Ishikawa (cell line): ENCODE data around the gene PSMG2.

Experiments used
- CEBPB ChIP-seq: IDR thresholded peaks from 2 replicates; pipeline ENCODE4 v1.6.1; 2012
- CREB1 ChIP-seq: IDR thresholded peaks from 2 replicates; pipeline ENCODE4 v1.6.1; 2012; ENCODE audit warnings: low read depth
- EGR1 ChIP-seq: IDR thresholded peaks from 2 replicates; pipeline ENCODE4 v1.6.1; 2012
- EP300 ChIP-seq: IDR thresholded peaks from 2 replicates; pipeline ENCODE4 v1.6.1; 2012; ENCODE audit warnings: borderline replicate concordance
- FOXM1 ChIP-seq: IDR thresholded peaks from 2 replicates; pipeline ENCODE4 v1.6.1; 2012; ENCODE audit warnings: low read depth, borderline replicate concordance
- NFIC ChIP-seq: IDR thresholded peaks from 2 replicates; pipeline ENCODE4 v1.6.1; 2012
- RAD21 ChIP-seq: IDR thresholded peaks from 2 replicates; pipeline ENCODE4 v1.6.1; 2012; ENCODE audit warnings: low read depth
- TAF1 ChIP-seq: IDR thresholded peaks from 2 replicates; pipeline ENCODE4 v1.6.1; 2012; ENCODE audit warnings: low read depth, mild to moderate bottlenecking
- TCF12 ChIP-seq: IDR thresholded peaks from 2 replicates; pipeline ENCODE4 v1.6.1; 2012; ENCODE audit warnings: low read depth
- TEAD4 ChIP-seq: IDR thresholded peaks from 2 replicates; pipeline ENCODE4 v1.6.1; 2012
- YY1 ChIP-seq: IDR thresholded peaks from 2 replicates; pipeline ENCODE4 v1.6.1; 2012; ENCODE audit warnings: low read depth
- ZBTB7A ChIP-seq: IDR thresholded peaks from 2 replicates; pipeline ENCODE4 v1.6.1; 2012; ENCODE audit warnings: low read depth
- TF ChIP-seq, protein P1 (sequence below): IDR thresholded peaks from 2 replicates; pipeline ENCODE4 v1.6.1; 2012; ENCODE audit warnings: low read depth, mild to moderate bottlenecking
- TF ChIP-seq, protein P2 (sequence below): IDR thresholded peaks from 2 replicates; pipeline ENCODE4 v1.6.1; 2012
- TF ChIP-seq, protein P3 (sequence below): IDR thresholded peaks from 2 replicates; pipeline ENCODE4 v1.6.1; 2012

PSMG2 gene

DNA sequence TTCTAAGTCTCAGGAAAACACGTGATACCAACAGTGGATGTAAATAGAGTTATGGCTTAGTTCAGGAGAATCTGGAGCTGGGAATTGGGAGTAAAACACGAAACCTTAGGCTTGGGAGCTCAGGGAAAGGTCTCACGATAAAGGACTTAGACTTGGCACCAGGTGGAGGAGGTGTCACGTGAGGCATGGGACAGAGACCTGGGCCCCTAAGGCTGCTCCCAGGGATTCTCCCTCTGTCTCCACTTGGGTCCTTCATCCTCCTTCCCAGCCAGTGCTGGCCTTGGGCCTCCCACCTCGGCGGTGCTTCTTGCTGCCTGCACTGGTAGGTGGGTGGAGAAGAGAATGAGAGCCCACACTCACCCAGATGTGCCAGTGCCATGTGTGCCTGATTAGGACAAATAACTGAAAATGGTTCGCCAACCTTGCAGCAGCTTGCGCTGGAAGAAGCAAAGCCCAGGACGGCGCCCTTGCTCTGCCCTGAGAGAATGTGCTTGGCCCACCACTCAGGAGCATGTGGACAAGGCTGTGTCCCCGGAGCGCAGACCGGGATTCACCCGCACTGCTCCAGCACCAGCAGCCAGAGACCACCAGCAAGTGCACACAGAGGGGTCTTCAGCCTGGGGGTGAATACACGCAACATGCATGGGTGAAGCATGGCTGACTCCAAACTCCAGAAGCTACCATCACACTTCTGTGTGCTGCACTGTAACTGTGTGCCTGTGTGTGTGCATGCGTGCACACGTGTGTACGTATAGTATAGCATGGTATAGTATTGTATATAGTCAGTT lies 48.1 kb downstream of the PSMG2 start:
- TF ChIP-seq YY1 (no peak), RAD21 (no peak), TCF12 (no peak), CEBPB (no peak), ZBTB7A (no peak), TEAD4 (no peak), EP300 (no peak), TAF1 (no peak), EGR1 (no peak), FOXM1 (no peak), CREB1 (no peak), NFIC (no peak)
- TF ChIP-seq, protein P1, sequence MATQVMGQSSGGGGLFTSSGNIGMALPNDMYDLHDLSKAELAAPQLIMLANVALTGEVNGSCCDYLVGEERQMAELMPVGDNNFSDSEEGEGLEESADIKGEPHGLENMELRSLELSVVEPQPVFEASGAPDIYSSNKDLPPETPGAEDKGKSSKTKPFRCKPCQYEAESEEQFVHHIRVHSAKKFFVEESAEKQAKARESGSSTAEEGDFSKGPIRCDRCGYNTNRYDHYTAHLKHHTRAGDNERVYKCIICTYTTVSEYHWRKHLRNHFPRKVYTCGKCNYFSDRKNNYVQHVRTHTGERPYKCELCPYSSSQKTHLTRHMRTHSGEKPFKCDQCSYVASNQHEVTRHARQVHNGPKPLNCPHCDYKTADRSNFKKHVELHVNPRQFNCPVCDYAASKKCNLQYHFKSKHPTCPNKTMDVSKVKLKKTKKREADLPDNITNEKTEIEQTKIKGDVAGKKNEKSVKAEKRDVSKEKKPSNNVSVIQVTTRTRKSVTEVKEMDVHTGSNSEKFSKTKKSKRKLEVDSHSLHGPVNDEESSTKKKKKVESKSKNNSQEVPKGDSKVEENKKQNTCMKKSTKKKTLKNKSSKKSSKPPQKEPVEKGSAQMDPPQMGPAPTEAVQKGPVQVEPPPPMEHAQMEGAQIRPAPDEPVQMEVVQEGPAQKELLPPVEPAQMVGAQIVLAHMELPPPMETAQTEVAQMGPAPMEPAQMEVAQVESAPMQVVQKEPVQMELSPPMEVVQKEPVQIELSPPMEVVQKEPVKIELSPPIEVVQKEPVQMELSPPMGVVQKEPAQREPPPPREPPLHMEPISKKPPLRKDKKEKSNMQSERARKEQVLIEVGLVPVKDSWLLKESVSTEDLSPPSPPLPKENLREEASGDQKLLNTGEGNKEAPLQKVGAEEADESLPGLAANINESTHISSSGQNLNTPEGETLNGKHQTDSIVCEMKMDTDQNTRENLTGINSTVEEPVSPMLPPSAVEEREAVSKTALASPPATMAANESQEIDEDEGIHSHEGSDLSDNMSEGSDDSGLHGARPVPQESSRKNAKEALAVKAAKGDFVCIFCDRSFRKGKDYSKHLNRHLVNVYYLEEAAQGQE: no peak
- TF ChIP-seq, protein P2, sequence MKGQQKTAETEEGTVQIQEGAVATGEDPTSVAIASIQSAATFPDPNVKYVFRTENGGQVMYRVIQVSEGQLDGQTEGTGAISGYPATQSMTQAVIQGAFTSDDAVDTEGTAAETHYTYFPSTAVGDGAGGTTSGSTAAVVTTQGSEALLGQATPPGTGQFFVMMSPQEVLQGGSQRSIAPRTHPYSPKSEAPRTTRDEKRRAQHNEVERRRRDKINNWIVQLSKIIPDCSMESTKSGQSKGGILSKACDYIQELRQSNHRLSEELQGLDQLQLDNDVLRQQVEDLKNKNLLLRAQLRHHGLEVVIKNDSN: no peak
- TF ChIP-seq, protein P3, sequence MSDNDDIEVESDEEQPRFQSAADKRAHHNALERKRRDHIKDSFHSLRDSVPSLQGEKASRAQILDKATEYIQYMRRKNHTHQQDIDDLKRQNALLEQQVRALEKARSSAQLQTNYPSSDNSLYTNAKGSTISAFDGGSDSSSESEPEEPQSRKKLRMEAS: no peak

DNA sequence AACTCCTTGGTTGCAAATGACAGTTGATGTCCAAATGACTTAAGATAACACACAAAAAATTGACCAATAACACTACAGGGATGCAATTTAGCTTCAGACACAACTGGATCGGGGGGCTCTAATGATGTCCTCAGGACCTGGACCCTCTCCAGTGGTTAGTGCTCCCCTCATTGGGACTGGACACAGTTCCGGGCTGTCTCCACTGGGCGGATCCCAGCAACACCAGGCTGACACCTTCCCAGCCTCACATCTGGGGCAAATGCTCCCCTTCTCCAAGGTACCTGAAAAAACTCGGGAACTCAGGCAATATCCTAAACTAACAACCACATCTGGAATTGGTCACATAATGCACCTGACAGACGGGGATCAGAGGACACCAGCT lies 48.7 kb downstream of the PSMG2 start:
- TF ChIP-seq TAF1: no peak
- no peak for TF ChIP-seq ZBTB7A
- TF ChIP-seq FOXM1: no peak
- TF ChIP-seq, protein P2: no peak
- TF ChIP-seq TCF12: no peak
- no peak for TF ChIP-seq TEAD4
- TF ChIP-seq EGR1: no peak
- TF ChIP-seq, protein P1: no peak
- no peak for TF ChIP-seq CREB1

GRCh38 chr18:12751891-12752290 lies 49.0 kb downstream of the PSMG2 start:
- TF ChIP-seq NFIC: no peak
- TF ChIP-seq FOXM1: no peak
- TF ChIP-seq CEBPB: no peak
- no peak for TF ChIP-seq EP300
- TF ChIP-seq RAD21: no peak
- no peak for TF ChIP-seq CREB1
- TF ChIP-seq ZBTB7A: no peak
- no peak for TF ChIP-seq TEAD4
- no peak for TF ChIP-seq TAF1
- TF ChIP-seq, protein P3: no peak
- TF ChIP-seq EGR1: no peak
- TF ChIP-seq YY1: no peak
- TF ChIP-seq, protein P1: no peak

DNA sequence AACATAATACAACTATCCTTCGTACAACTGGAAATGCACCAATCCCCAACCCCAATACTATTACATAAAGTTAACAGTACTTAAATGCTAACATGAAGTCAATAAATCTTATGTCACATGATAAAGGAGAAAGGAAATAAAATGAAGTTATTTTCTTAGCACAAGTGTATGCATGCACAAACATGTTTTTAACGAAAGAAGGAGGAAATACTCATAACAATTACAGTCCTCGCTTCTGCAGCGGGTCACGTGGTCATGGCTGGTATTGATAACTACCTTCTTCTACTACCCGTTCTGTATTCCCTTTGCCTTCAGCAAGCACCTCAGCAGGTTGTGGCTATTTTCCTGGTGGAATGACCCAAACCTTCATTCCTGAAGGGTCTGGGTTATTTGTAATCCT lies 51.7 kb downstream of the PSMG2 start:
- TF ChIP-seq TAF1 (no peak), YY1 (no peak), EGR1 (no peak), RAD21 (no peak), CEBPB (no peak), FOXM1 (no peak), EP300 (no peak), TEAD4 (no peak), TCF12 (no peak), CREB1 (no peak), ZBTB7A (no peak), NFIC (no peak)
- TF ChIP-seq, protein P2: no peak
- TF ChIP-seq, protein P1: no peak
- TF ChIP-seq, protein P3: no peak
